ENCODE data around the gene MGST1. TPM values are rescaled to one million over a fixed set of nuclear protein-coding genes. Genes with fewer than 3 reads are reported as not detected.

Gene MGST1
- total RNA-seq, 1 donor: 72.7 TPM

DNA sequence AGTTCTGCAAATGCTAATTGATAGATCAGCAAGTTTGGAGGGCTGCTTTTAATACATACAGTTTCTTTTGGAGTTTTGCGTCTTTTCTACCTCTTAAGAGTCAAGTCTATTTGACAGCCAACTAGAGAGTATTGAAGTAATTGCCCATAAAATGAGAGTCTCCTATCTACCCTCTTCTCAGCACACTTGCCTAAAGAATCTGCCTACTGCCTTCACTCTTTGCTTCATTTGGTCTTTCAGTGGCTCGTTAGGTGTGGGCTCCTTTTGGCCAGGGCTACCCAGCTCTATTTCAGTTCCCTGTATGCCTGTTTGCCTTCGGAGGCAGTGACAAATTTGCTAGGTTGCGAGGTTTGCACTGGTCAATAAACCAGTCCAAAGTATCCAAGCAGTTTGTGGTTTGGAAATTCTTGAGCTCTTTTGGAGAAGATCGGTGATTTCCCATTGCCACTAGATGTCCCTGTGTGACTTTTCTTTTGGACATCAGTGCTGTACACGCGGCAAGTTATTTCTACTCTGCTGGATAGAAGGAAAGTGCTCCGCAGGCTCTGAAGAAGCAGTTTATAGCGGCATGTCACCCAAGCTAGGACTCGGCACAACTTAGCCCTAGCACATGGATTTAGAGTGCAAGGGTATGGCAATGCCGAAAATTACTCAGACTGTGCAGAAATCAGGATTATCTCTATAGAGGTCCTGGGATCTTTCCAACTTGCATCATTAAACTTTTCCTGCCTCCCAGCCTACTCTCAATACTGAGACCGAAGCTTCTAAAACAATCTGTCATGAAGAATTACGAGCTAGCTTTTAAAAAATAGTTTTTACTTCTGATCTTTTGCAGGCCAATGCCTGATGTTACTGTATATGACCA is 38.6 kb downstream of the MGST1 start:
- H2AFZ ChIP-seq (ENCODE audit: low read length): peak overlapping the region; percentile 80
- DNase-seq (ENCODE audit: insufficient read length, low spot score, missing footprints): peak; percentile 88
- no peaks in the 10 kb centered on the region for H4K20me1 ChIP-seq (ENCODE audit: insufficient read depth, low read length)
- no peaks in the 10 kb centered on the region for H3K9me3 ChIP-seq (ENCODE audit: low read depth, low read length)
- H3K79me2 ChIP-seq (ENCODE audit: insufficient read depth, low read length): no peaks in the 10 kb centered on the region
- H3K4me2 ChIP-seq (ENCODE audit: insufficient read depth, low read length): peak overlapping the region; percentile 76
- H3K36me3 ChIP-seq (ENCODE audit: insufficient read depth, low read length): no peaks in the 10 kb centered on the region
- no peak overlapping the region for H3K27ac ChIP-seq (ENCODE audit: low read depth, low read length)
- H3K27me3 ChIP-seq (ENCODE audit: insufficient read depth, low read length): no peaks in the 10 kb centered on the region
- peaks cover 5% of the 10 kb centered on the region for H3K4me1 ChIP-seq (ENCODE audit: insufficient read depth, low read length)
- peak; percentile 52 for TF ChIP-seq CTCF (IDR thresholded peaks at IDR 0.05; ENCODE audit: extremely low read depth, low read depth, low read length)
- peak overlapping the region; percentile 53 for H3K4me3 ChIP-seq (ENCODE audit: insufficient read depth, low read length)

DNA sequence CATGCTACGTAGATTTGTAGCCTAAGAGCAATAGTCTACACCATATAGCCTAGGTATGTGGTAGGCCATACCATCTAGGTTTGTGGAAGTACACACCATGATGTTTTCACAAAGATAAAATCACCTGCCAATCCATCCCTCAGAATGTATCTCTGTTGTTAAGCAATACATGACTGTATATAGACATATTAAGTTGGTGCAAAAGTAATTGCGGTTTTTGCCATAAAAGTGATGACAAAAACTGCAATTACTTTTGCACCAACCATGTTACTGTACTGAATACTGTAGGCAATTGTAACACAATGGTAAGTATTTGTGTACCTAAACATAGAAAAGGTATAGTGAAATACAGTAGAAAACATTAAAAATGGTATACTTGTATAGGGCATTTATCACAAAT is 40.5 kb downstream of the MGST1 start:
- Histone ChIP-seq H3K79me2 (ENCODE audit: insufficient read depth, low read length) (no peaks in the 10 kb centered on the region), H3K36me3 (ENCODE audit: insufficient read depth, low read length) (no peaks in the 10 kb centered on the region), H3K4me2 (ENCODE audit: insufficient read depth, low read length) (no peak overlapping the region), H3K9me3 (ENCODE audit: low read depth, low read length) (no peaks in the 10 kb centered on the region), H3K27ac (ENCODE audit: low read depth, low read length) (no peak overlapping the region), H2AFZ (ENCODE audit: low read length) (no peak overlapping the region), H3K27me3 (ENCODE audit: insufficient read depth, low read length) (no peaks in the 10 kb centered on the region), H4K20me1 (ENCODE audit: insufficient read depth, low read length) (no peaks in the 10 kb centered on the region), H3K4me3 (ENCODE audit: insufficient read depth, low read length) (no peak overlapping the region), H3K4me1 (ENCODE audit: insufficient read depth, low read length) (peaks cover 5% of the 10 kb centered on the region)
- no peak for TF ChIP-seq CTCF (IDR thresholded peaks at IDR 0.05; ENCODE audit: extremely low read depth, low read depth, low read length)
- no peak for DNase-seq (ENCODE audit: insufficient read length, low spot score, missing footprints)

GRCh38 chr12:16389594-16389993 is 42.1 kb downstream of the MGST1 start:
- no peak for TF ChIP-seq CTCF (IDR thresholded peaks at IDR 0.05; ENCODE audit: extremely low read depth, low read depth, low read length)

GRCh38 chr12:16392846-16393535 is 45.5 kb downstream of the MGST1 start:
- H3K9me3 ChIP-seq (ENCODE audit: low read depth, low read length): no peaks in the 10 kb centered on the region
- no peak overlapping the region for H2AFZ ChIP-seq (ENCODE audit: low read length)
- H3K27me3 ChIP-seq (ENCODE audit: insufficient read depth, low read length): no peaks in the 10 kb centered on the region
- DNase-seq (ENCODE audit: insufficient read length, low spot score, missing footprints): no peak
- H3K27ac ChIP-seq (ENCODE audit: low read depth, low read length): no peak overlapping the region
- H3K4me3 ChIP-seq (ENCODE audit: insufficient read depth, low read length): no peak overlapping the region
- no peaks in the 10 kb centered on the region for H4K20me1 ChIP-seq (ENCODE audit: insufficient read depth, low read length)
- no peaks in the 10 kb centered on the region for H3K79me2 ChIP-seq (ENCODE audit: insufficient read depth, low read length)
- no peak overlapping the region for H3K4me2 ChIP-seq (ENCODE audit: insufficient read depth, low read length)
- peaks cover 5% of the 10 kb centered on the region for H3K4me1 ChIP-seq (ENCODE audit: insufficient read depth, low read length)
- no peaks in the 10 kb centered on the region for H3K36me3 ChIP-seq (ENCODE audit: insufficient read depth, low read length)
- TF ChIP-seq CTCF (IDR thresholded peaks at IDR 0.05; ENCODE audit: extremely low read depth, low read depth, low read length): no peak

More at GRCh38 chr12:16389594-16389993, 42.1 kb downstream of the MGST1 start:
- H3K9me3 ChIP-seq (ENCODE audit: low read depth, low read length): no peaks in the 10 kb centered on the region
- no peak overlapping the region for H3K4me2 ChIP-seq (ENCODE audit: insufficient read depth, low read length)
- no peak overlapping the region for H3K4me3 ChIP-seq (ENCODE audit: insufficient read depth, low read length)
- H4K20me1 ChIP-seq (ENCODE audit: insufficient read depth, low read length): no peaks in the 10 kb centered on the region
- no peaks in the 10 kb centered on the region for H3K36me3 ChIP-seq (ENCODE audit: insufficient read depth, low read length)
- H2AFZ ChIP-seq (ENCODE audit: low read length): no peak overlapping the region
- no peak overlapping the region for H3K27ac ChIP-seq (ENCODE audit: low read depth, low read length)
- H3K79me2 ChIP-seq (ENCODE audit: insufficient read depth, low read length): no peaks in the 10 kb centered on the region
- H3K4me1 ChIP-seq (ENCODE audit: insufficient read depth, low read length): peaks cover 5% of the 10 kb centered on the region
- no peaks in the 10 kb centered on the region for H3K27me3 ChIP-seq (ENCODE audit: insufficient read depth, low read length)
- DNase-seq (ENCODE audit: insufficient read length, low spot score, missing footprints): peak; percentile 13
